ENCODE measurements around the gene GRAMD4. TPM values are rescaled to one million over a fixed set of nuclear protein-coding genes. Genes with fewer than 3 reads are reported as not detected.
A peak's percentile ranks its signal among the peaks of the same experiment; 100 is the strongest.

GRAMD4 gene
- total RNA-seq, 4 donors from 2014 or later, result 146 to 981 (median 258) TPM

- in situ Hi-C loops (cut with MboI; ENCODE audit: low pct_ligation_motif_present in 1 of 4, low pct_unique_long_range_greater_than_20kb in 1 of 4, low sequenced_read_pairs in 3 of 4), result no loop called here
- 82% methylated on average over 12 of the region's 14 CpGs; no CpG with 5 or more reads in 1 of the 2 donors for whole genome bisulfite sequencing, 2 donors (ENCODE audit: low coverage in 1 of 2)
- peaks cover 0 to 2% (median 0%) of the 10 kb centered on the region in 4 donors for H3K36me3 ChIP-seq
- H3K27ac ChIP-seq, result peak overlapping the region in 2 of 4 donors; percentile 5 to 25
- no peaks in the 10 kb centered on the region for H3K27me3 ChIP-seq
- H3K4me3 ChIP-seq, result no peak overlapping the region
- DNase-seq, result no peak
- peaks cover 8 to 32% (median 16%) of the 10 kb centered on the region in 4 donors for H3K4me1 ChIP-seq
- no peak for TF ChIP-seq POLR2AphosphoS5 (IDR thresholded peaks at IDR 0.05)
- TF ChIP-seq, protein P1, sequence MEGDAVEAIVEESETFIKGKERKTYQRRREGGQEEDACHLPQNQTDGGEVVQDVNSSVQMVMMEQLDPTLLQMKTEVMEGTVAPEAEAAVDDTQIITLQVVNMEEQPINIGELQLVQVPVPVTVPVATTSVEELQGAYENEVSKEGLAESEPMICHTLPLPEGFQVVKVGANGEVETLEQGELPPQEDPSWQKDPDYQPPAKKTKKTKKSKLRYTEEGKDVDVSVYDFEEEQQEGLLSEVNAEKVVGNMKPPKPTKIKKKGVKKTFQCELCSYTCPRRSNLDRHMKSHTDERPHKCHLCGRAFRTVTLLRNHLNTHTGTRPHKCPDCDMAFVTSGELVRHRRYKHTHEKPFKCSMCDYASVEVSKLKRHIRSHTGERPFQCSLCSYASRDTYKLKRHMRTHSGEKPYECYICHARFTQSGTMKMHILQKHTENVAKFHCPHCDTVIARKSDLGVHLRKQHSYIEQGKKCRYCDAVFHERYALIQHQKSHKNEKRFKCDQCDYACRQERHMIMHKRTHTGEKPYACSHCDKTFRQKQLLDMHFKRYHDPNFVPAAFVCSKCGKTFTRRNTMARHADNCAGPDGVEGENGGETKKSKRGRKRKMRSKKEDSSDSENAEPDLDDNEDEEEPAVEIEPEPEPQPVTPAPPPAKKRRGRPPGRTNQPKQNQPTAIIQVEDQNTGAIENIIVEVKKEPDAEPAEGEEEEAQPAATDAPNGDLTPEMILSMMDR (IDR thresholded peaks at IDR 0.05), result no peak
- no peak for TF ChIP-seq POLR2A (IDR thresholded peaks at IDR 0.05)
- TF ChIP-seq EP300 (IDR thresholded peaks at IDR 0.05; ENCODE audit: low read depth), result no peak
- H3K9me3 ChIP-seq, result no peaks in the 10 kb centered on the region
- intact Hi-C loops (cut with DNase I; ENCODE audit: low total_unique reads), result no loop called here
These were observed 1.9 kb downstream of the GRAMD4 start for GRCh38 chr22:46622081-46622521.

DNA sequence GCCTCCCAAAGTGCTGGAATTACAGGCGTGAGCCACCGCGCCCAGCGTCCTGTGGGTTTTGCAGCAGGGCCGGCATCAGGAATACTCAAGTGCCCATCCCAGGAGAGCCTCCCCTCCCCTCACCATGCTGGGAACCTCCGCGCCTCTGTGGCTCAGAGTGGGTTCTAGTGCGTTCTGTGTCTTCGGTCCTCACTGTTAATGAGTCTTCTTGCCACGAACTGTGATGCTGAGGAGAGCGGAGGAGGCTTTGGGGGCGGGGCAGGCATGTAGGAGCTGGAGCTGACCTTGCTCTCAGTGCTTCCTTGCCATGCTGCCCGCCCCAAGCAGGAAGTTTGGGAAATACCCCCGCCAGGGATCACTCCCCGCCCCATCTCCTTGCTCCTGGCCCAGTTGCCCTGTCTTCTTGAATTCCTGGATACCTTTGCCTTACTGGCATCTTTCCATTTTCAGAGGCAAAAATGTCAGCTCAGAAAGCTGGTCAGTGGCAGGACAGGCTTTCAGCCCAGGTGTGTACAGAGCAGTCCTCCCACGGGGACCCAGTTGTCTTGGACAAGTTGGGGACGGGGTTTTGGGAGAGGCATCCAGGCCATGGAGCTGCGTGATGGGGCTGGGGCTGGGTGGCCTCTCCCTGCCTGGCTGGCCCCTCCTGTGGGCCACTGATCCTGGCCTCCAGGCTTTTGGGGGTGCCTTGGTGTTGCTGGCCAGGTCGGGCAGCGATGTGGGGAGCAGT, 5.1 kb downstream of the GRAMD4 start:
- H3K9me3 ChIP-seq, result no peaks in the 10 kb centered on the region
- 92 to 93% methylated on average over 3 to 20 of the region's 20 CpGs for WGBS, 2 donors (ENCODE audit: low coverage in 1 of 2)
- H3K4me1 ChIP-seq, result peaks cover 0 to 6% (median 0%) of the 10 kb centered on the region in 4 donors
- H3K36me3 ChIP-seq, result peaks cover 0 to 4% (median 0%) of the 10 kb centered on the region in 4 donors
- H3K27ac ChIP-seq, result no peak overlapping the region
- H3K27me3 ChIP-seq, result no peaks in the 10 kb centered on the region
- H3K4me3 ChIP-seq, result no peak overlapping the region
- TF ChIP-seq, protein P1 (IDR thresholded peaks at IDR 0.05), result no peak
- no peak for TF ChIP-seq POLR2AphosphoS5 (IDR thresholded peaks at IDR 0.05)
- TF ChIP-seq POLR2A (IDR thresholded peaks at IDR 0.05), result no peak
- no peak for TF ChIP-seq EP300 (IDR thresholded peaks at IDR 0.05; ENCODE audit: low read depth)
- in situ Hi-C loops (cut with MboI; ENCODE audit: low pct_ligation_motif_present in 1 of 4, low pct_unique_long_range_greater_than_20kb in 1 of 4, low sequenced_read_pairs in 3 of 4), result no loop called here
- DNase-seq, result no peak
- intact Hi-C loops (cut with DNase I; ENCODE audit: low total_unique reads), result no loop called here

- Histone ChIP-seq H3K9me3 (no peaks in the 10 kb centered on the region), H3K4me3 (no peak overlapping the region), H3K27me3 (no peaks in the 10 kb centered on the region), H3K4me1 (no peaks in the 10 kb centered on the region), H3K36me3 (peaks cover 0 to 4% (median 0%) of the 10 kb centered on the region in 4 donors), H3K27ac (no peak overlapping the region)
- 87% methylated on average over 21 of the region's 21 CpGs; no CpG with 5 or more reads in 1 of the 2 donors for WGBS, 2 donors (ENCODE audit: low coverage in 1 of 2)
- in situ Hi-C loops (cut with MboI; ENCODE audit: low pct_ligation_motif_present in 1 of 4, low pct_unique_long_range_greater_than_20kb in 1 of 4, low sequenced_read_pairs in 3 of 4) (no loop called here), intact Hi-C loops (cut with DNase I; ENCODE audit: low total_unique reads) (no loop called here)
- TF ChIP-seq, protein P1 (IDR thresholded peaks at IDR 0.05), result no peak
- TF ChIP-seq POLR2A (IDR thresholded peaks at IDR 0.05) (no peak), EP300 (IDR thresholded peaks at IDR 0.05; ENCODE audit: low read depth) (no peak), POLR2AphosphoS5 (IDR thresholded peaks at IDR 0.05) (no peak)
- no peak for DNase-seq
These were observed 5.7 kb downstream of the GRAMD4 start for GRCh38 chr22:46625843-46626349.

GRCh38 chr22:46626356-46626755, 6.2 kb downstream of the GRAMD4 start:
- TF ChIP-seq, protein P1 (IDR thresholded peaks at IDR 0.05), result no peak
- H3K4me3 ChIP-seq, result no peak overlapping the region
- in situ Hi-C loops (cut with MboI; ENCODE audit: low pct_ligation_motif_present in 1 of 4, low pct_unique_long_range_greater_than_20kb in 1 of 4, low sequenced_read_pairs in 3 of 4), result no loop called here
- no peaks in the 10 kb centered on the region for H3K4me1 ChIP-seq
- WGBS, 2 donors (ENCODE audit: low coverage in 1 of 2), result 96% methylated on average over 21 of the region's 23 CpGs; no CpG with 5 or more reads in 1 of the 2 donors
- no peaks in the 10 kb centered on the region for H3K9me3 ChIP-seq
- intact Hi-C loops (cut with DNase I; ENCODE audit: low total_unique reads), result no loop called here
- H3K27me3 ChIP-seq, result no peaks in the 10 kb centered on the region
- no peak overlapping the region for H3K27ac ChIP-seq
- peaks cover 0 to 4% (median 0%) of the 10 kb centered on the region in 4 donors for H3K36me3 ChIP-seq
- no peak for DNase-seq

Data from transverse colon (tissue), 4 donors.